T-helper 9 cell (primary cell): Measurements from ENCODE around the gene CGGBP1.
"Not testable (repeated sequence)": the region's sequence is repeated elsewhere in the genome, so short reads cannot be mapped to it uniquely, and the experiment has no call there.

Experiments
- DNase-seq: peaks from one replicate; pipeline ENCODE4 v3.0.0-alpha.2; 2020

The CGGBP1 gene

DNA sequence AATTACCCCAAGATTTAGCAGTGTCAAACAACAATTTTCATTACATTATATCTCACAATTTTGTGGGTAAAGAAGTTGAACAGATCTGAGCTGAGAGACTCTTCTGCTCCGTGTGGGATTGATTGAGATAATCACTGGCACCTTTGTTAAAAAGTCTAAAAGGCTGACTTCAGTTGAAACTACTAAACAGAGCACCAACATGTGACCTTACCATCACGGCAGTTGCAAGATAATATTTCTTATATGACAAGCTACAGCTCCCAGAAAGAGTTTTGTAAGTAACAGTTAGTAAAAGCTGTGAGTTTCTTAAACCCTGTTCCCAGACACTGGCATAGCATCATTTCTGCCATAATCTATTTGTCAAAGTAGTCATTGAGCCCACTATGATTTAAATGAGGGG lies 25.0 kb downstream of the CGGBP1 start:
- DNase-seq: no peak

- DNase-seq: no peak
Observed at GRCh38 chr3:88033079-88033478, 25.7 kb downstream of the CGGBP1 start.

DNA sequence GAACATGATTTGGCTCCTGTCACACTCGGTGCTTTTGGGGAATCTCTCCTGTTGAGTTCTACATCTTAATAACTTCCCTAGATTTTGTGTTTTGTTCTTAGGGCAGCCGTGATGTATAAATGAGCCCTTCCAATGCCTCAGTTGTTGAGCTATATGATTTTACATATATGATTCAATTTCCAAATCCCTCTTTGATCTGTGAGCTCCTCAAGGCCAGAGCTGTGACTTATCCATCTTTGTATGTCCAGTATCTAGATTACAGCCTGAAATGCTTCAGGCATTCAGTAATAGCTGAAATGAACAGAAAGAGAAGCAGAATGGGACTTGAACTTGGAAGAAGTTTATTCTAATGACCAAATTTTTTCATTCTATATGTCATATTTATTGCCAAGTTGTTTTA lies 26.6 kb downstream of the CGGBP1 start:
- no peak for DNase-seq

DNA sequence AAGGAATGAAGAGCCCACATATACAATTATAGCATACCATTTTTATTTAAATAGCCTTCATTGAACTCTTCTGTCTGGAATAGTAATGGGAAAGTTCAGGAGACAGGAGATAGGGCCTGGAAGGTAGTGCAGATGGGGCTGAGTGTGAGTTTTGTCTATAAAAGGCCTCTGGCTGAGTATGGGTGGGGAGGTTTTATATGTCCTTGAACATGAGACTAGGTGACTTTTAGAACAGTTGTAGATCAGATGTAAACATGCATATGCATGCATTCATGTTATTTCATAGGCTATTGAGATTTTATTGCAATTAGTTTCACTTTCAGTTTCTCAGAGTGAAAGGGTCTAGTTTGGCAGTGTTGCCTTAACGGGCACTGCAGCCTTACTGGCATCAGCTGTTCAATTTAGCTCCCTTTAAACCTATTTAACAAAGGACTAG lies 27.1 kb downstream of the CGGBP1 start:
- no peak for DNase-seq

- no peak for DNase-seq
Observed at GRCh38 chr3:88030210-88030609, 28.6 kb downstream of the CGGBP1 start.

- no peak for DNase-seq
Observed at GRCh38 chr3:88028876-88029275, 29.9 kb downstream of the CGGBP1 start.

- no peak for DNase-seq
Observed at GRCh38 chr3:88025001-88025552, 33.7 kb downstream of the CGGBP1 start.

- no peak for DNase-seq
Observed at GRCh38 chr3:88019024-88019423, 39.8 kb downstream of the CGGBP1 start.

- not testable (repeated sequence) for DNase-seq
Observed at GRCh38 chr3:88015656-88016055, 43.1 kb downstream of the CGGBP1 start.

GRCh38 chr3:88013592-88013991 lies 45.2 kb downstream of the CGGBP1 start:
- no peak for DNase-seq

- no peak for DNase-seq
Observed at GRCh38 chr3:88010810-88011209, 48.0 kb downstream of the CGGBP1 start.

DNA sequence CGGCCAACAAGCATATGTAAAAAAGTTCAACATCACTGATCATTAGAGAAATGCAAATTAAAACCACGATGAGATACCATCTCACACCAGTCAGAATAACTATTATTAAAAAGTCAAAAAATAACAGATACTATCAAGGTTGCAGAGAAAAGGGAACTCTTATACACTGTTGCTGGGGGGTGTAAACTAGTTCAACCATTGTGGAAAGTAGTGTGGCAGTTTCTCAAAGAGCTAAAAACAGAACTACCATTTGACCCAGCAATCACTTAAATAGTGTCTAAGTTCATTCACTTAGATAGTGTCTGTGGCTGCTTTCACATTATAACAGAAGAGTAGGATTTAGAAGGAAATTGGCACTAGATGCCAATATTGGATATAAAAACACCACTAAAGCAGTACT lies 49.7 kb downstream of the CGGBP1 start:
- DNase-seq: no peak

- DNase-seq: no peak
Observed at GRCh38 chr3:88005066-88005465, 53.7 kb downstream of the CGGBP1 start.

DNA sequence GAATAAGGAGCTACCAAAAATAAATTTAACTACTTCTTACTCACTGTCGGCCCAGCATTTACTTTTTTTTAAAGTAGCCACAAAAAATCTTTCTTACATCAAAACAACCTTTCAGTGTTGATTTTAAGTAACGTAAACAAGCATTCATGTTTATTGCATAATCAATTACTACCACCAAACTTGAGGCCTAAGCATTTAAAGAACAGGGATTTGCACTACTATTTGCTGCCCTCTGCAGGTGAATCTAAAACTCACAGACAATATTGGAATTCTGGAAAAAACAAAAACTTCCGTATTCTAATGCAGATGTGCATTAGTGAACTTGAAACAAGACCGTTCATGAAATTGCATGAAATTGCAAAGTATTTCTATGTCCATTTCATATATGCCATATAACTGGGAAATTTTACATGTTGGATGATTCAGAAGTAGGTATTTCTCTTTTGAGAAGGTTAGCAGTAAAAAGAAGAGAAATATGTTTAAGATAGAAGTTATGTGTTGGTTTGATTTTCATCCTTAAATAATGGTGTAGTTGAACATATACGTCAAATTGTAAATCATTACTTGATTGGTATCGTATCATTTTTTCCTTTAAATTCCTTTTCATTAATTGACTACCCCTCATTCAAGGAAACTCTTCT lies 55.6 kb downstream of the CGGBP1 start:
- DNase-seq: no peak

DNA sequence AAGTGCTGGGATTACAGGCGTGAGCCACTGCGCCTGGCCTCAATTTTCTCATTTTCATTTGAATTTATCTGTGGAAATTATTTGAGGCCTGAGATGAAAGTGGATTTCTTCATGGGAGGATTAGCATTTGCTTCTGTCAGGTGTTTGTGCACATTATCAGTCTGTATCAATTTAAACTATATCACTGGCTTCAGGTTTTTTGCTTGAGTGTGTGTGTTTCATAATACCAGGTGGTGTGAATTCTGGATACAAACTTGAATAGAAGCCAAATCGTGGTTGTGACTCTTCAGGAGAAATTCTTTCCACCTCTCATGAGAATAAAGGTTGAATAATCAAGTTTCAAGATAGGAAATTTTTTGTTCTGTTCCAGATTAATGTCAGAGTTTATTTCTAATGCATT lies 56.4 kb downstream of the CGGBP1 start:
- DNase-seq: no peak
